HepG2 (cell line): ENCODE results near the gene PLA2G4C. TPM values are rescaled to one million over a fixed set of nuclear protein-coding genes. Genes with fewer than 3 reads are reported as not detected.

Experiments used
- ATAC-seq: fragments of 200-7000 bp; cut with Tn5 transposase; 3 replicates; pipeline ENCODE4 v1.9.1; 2020; ENCODE audit warnings: mild to moderate bottlenecking, moderate library complexity
- BruUV-seq: library from RNA; stranded (reverse); fragments of 400-500 nt; replicated peaks from 2 replicates; lab custom pipeline; 2021; lab: Mats Ljungman, UMichigan
- CTCF ChIA-PET: fragments of 300-600 bp; formaldehyde crosslinking; extraction: SDS; loops from one replicate; lab custom pipeline; 2021; ENCODE audit warnings: low total read pairs, inconsistent platforms, low intra/inter-chr PET ratio; lab: Yijun Ruan, JAX
- POLR2A ChIA-PET: fragments of 350-600 bp; sonication (Branson Sonifier 250); formaldehyde crosslinking; loops from one replicate; lab custom pipeline; 2020; ENCODE audit warnings: antibody characterized with exemption, inconsistent platforms; lab: Yijun Ruan, JAX
- DNase-seq: peaks from one replicate; pipeline ENCODE4 v3.0.0-alpha.2; 2015; ENCODE audit warnings: low spot score
- FAIRE-seq: peaks from 3 replicates; lab custom pipeline; 2011; peaks lifted over from hg19 to GRCh38; lab: Jason Lieb, UNC
- H2AFZ ChIP-seq: one replicate; pipeline ENCODE4 v1.6.1; 2011; ENCODE audit warnings: low read length, inconsistent platforms
- H3K27ac ChIP-seq: fragments of 300-600 bp; 3 replicates; pipeline ENCODE4 v1.8.0; 2011; ENCODE audit warnings: mixed run types, mild to moderate bottlenecking, mixed read lengths, low read length, inconsistent platforms; ENCODE audit not compliant: insufficient read depth; ENCODE audit errors: extremely low read length
- H3K27me3 ChIP-seq, 2 experiments: fragments of 200-600 bp in 1 of 2; 2 replicates in 1 of 2; 3 replicates in 1 of 2; pipeline versions ENCODE4 v1.6.0 to v1.8.0; 2011; ENCODE audit warnings: low read length in 2 of 2, mild to moderate bottlenecking in 2 of 2, moderate library complexity in 2 of 2, inconsistent platforms in 1 of 2; ENCODE audit not compliant: insufficient read depth in 2 of 2, control insufficient read depth in 1 of 2
- H3K36me3 ChIP-seq, 2 experiments: fragments of 200-600 bp in 1 of 2; replicated peaks in 1 of 2; 2 replicates in 1 of 2; 3 replicates in 1 of 2; pipeline versions ENCODE4 v1.5.1 to v1.8.0; 2011; ENCODE audit warnings: low read length in 2 of 2, inconsistent platforms in 1 of 2; ENCODE audit not compliant: insufficient read depth in 2 of 2, control insufficient read depth in 1 of 2
- H3K4me1 ChIP-seq: 2 replicates; pipeline ENCODE4 v1.5.1; 2012; ENCODE audit warnings: low read length, inconsistent platforms; ENCODE audit not compliant: insufficient read depth
- H3K4me2 ChIP-seq: 2 replicates; pipeline ENCODE4 v1.6.0; 2011; ENCODE audit warnings: low read depth, low read length, inconsistent platforms
- H3K4me3 ChIP-seq, 3 experiments: fragments of 200-600 bp in 1 of 3; sonication (generic), shearing (Covaris generic) in 1 of 3; replicated peaks in 1 of 3; 2 replicates each; pipeline ENCODE4 v1.5.1; 2011 to 2016; ENCODE audit warnings: low read length in 3 of 3, inconsistent platforms in 2 of 3, low read depth in 2 of 3, mild to moderate bottlenecking in 2 of 3, control low read depth in 1 of 3, mixed read lengths in 1 of 3; ENCODE audit not compliant: insufficient read depth in 1 of 3
- H3K79me2 ChIP-seq: one replicate; pipeline ENCODE4 v1.6.1; 2011; ENCODE audit warnings: low read length, inconsistent platforms; ENCODE audit not compliant: insufficient read depth
- H3K9ac ChIP-seq: 2 replicates; pipeline ENCODE4 v1.6.0; 2011; ENCODE audit warnings: mild to moderate bottlenecking, low read depth, low read length, inconsistent platforms; ENCODE audit not compliant: insufficient read depth
- H3K9me3 ChIP-seq: 2 replicates; pipeline ENCODE4 v1.5.1; 2012; ENCODE audit warnings: mild to moderate bottlenecking, low read length
- H4K20me1 ChIP-seq: 2 replicates; pipeline ENCODE4 v1.6.0; 2011; ENCODE audit warnings: inconsistent platforms, mild to moderate bottlenecking, low read length, moderate library complexity; ENCODE audit not compliant: insufficient read depth
- CEBPB ChIP-seq: IDR thresholded peaks from 2 replicates; pipeline ENCODE4 v1.6.1; 2011; ENCODE audit warnings: low read depth, low read length, improper control_type of control experiment, borderline replicate concordance
- HOXA9 ChIP-seq: sonication (generic); formaldehyde crosslinking; IDR thresholded peaks from 2 replicates; pipeline ENCODE4 v1.8.1; 2022; ENCODE audit warnings: missing genetic modification reagents, mild to moderate bottlenecking, moderate library complexity, borderline replicate concordance
- NFATC3 ChIP-seq: sonication (generic); formaldehyde crosslinking; IDR thresholded peaks from 2 replicates; pipeline ENCODE4 v1.5.1; 2020; ENCODE audit warnings: mild to moderate bottlenecking, missing genetic modification reagents
- NKX3-1 ChIP-seq: sonication (generic); formaldehyde crosslinking; IDR thresholded peaks from 2 replicates; pipeline ENCODE4 v1.5.0; 2020; ENCODE audit warnings: missing genetic modification reagents
- RBM39 ChIP-seq: fragments of 200-400 bp; formaldehyde crosslinking; IDR thresholded peaks from one replicate; pipeline ENCODE4 v1.6.1; 2018; ENCODE audit warnings: antibody characterized with exemption, mild to moderate bottlenecking, low read depth, low read length; ENCODE audit not compliant: poor library complexity, severe bottlenecking
- WIZ ChIP-seq: sonication (generic); formaldehyde crosslinking; IDR thresholded peaks from 2 replicates; pipeline ENCODE4 v1.5.1; 2020; ENCODE audit warnings: mild to moderate bottlenecking, missing genetic modification reagents
- ZNF124 ChIP-seq: sonication (generic); formaldehyde crosslinking; IDR thresholded peaks from 2 replicates; pipeline ENCODE4 v1.4.0; 2020; ENCODE audit warnings: missing genetic modification reagents
- ZNF326 ChIP-seq: sonication (generic); formaldehyde crosslinking; IDR thresholded peaks from 2 replicates; pipeline ENCODE4 v1.4.0; 2020; ENCODE audit warnings: missing genetic modification reagents, borderline replicate concordance
- ZNF710 ChIP-seq: sonication (generic); formaldehyde crosslinking; IDR thresholded peaks from 2 replicates; pipeline ENCODE4 v1.5.0; 2020; ENCODE audit warnings: mild to moderate bottlenecking, missing genetic modification reagents, borderline replicate concordance
- WGBS: methylation state at CpG from one replicate; pipeline ENCODE4 v1.1.6; 2017; ENCODE audit warnings: low lambda C conversion rate; 5-methylcytosine and 5-hydroxymethylcytosine counted together
- in situ Hi-C: cut with HindIII; loops from 2 replicates; pipeline ENCODE4 v1.10.0; 2017; ENCODE audit warnings: low pct_unique_long_range_greater_than_20kb; ENCODE audit not compliant: extremely low pct_ligation_motif_present
- intact Hi-C: fragments of 100-400 bp; cut with micrococcal nuclease; formaldehyde crosslinking; loops from one replicate; pipeline ENCODE4 v1.10.0; 2022; ENCODE audit not compliant: unreplicated experiment
- polyA plus RNA-seq, 8 experiments: library from polyadenylated mRNA; depleted of rRNA in 3 of 8; stranded (reverse) in 7 of 8; unstranded in 1 of 8; fragments of >200 nt; fragmentation: Illumina TruSeq in 4 of 8; extraction: Trizol in 4 of 8; gene quantifications; 2 replicates each; pipeline versions ENCODE4 v1.2.1 to v1.2.3, GENCODE V29; 2011 to 2016; ENCODE audit warnings: low read depth in 4 of 8, missing spikeins in 1 of 8, mixed read lengths in 1 of 8; ENCODE audit not compliant: insufficient read depth in 1 of 8
- total RNA-seq, 5 experiments: library from RNA; depleted of rRNA; stranded (reverse); fragments of >200 nt; fragmentation: Illumina TruSeq; extraction: Trizol; gene quantifications; 2 replicates each; pipeline ENCODE4 v1.2.3, GENCODE V29; 2016; ENCODE audit warnings: low read depth in 1 of 5

PLA2G4C gene
- total and polyA plus RNA-seq, 2 of the 13 experiments (the other 11 are each of a cell fraction or from before 2014, with no cell fraction given): 1.6 to 1.7 TPM

GRCh38 chr19:47998800-47999199 is 111.8 kb downstream of the PLA2G4C start:
- H3K9ac ChIP-seq: no peak overlapping the region
- WGBS: 65% methylated on average over 6 of the region's 6 CpGs
- H3K4me2 ChIP-seq: no peak overlapping the region
- in situ Hi-C loops (no loop called here), intact Hi-C loops (no loop called here)
- H3K27me3 ChIP-seq: no peaks in the 10 kb centered on the region; a peak in 1 of 5 replicates
- H3K9me3 ChIP-seq: 0 out of 2 replicates have a peak, but pooled peaks cover 4% of the 10 kb centered on the region
- CTCF ChIA-PET: no interaction called here
- TF ChIP-seq ZNF124 (CRISPR knock-in tag): no peak
- no peak for TF ChIP-seq ZNF710
- no peak for TF ChIP-seq CEBPB
- no peak for TF ChIP-seq ZNF326 (CRISPR knock-in tag)
- TF ChIP-seq RBM39: no peak
- no peak for TF ChIP-seq HOXA9
- no peak for TF ChIP-seq WIZ
- no peak for TF ChIP-seq NKX3-1 (CRISPR knock-in tag)
- TF ChIP-seq NFATC3 (CRISPR knock-in tag): no peak
- ATAC-seq: no peak
- POLR2A ChIA-PET: no interaction called here
- FAIRE-seq: no peak
- H2AFZ ChIP-seq: no peak overlapping the region
- H3K36me3 ChIP-seq: no peaks in the 10 kb centered on the region
- H3K27ac ChIP-seq: no peak overlapping the region
- BruUV-seq: no TSS peak
- no peaks in the 10 kb centered on the region for H3K79me2 ChIP-seq
- no peak overlapping the region for H3K4me3 ChIP-seq
- no peaks in the 10 kb centered on the region for H4K20me1 ChIP-seq
- DNase-seq: no peak
- H3K4me1 ChIP-seq: no peaks in the 10 kb centered on the region

Other genes with a start within 250 kb of the PLA2G4C start
- gene SULT2A1, start 224.5 kb downstream of the PLA2G4C start, total RNA-seq (2016; rRNA removed; fragmentation: Illumina TruSeq; extraction: Trizol): 193 and 253 TPM in 2 replicates
- gene SULT2A1, start 224.5 kb downstream of the PLA2G4C start, polyA plus RNA-seq (2011; rRNA removed): 137 TPM in 2 replicates
- gene BSPH1, start 118.6 kb downstream of the PLA2G4C start, total RNA-seq (2016; rRNA removed; fragmentation: Illumina TruSeq; extraction: Trizol): not detected in 2 replicates
- gene BSPH1, start 118.6 kb downstream of the PLA2G4C start, polyA plus RNA-seq (2011; rRNA removed): not detected in 2 replicates
- gene ELSPBP1, start 116.2 kb downstream of the PLA2G4C start, total RNA-seq (2016; rRNA removed; fragmentation: Illumina TruSeq; extraction: Trizol): not detected in 2 replicates
- not detected in 2 replicates for gene ELSPBP1, start 116.2 kb downstream of the PLA2G4C start, polyA plus RNA-seq (2011; rRNA removed)
- gene CABP5, start 66.7 kb downstream of the PLA2G4C start, total RNA-seq (2016; rRNA removed; fragmentation: Illumina TruSeq; extraction: Trizol): not detected in 2 replicates
- not detected in 2 replicates for gene CABP5, start 66.7 kb downstream of the PLA2G4C start, polyA plus RNA-seq (2011; rRNA removed)
- gene LIG1, start 59.5 kb upstream of the PLA2G4C start, total RNA-seq (2016; rRNA removed; fragmentation: Illumina TruSeq; extraction: Trizol): 52.1 and 64.4 TPM in 2 replicates
- gene LIG1, start 59.5 kb upstream of the PLA2G4C start, polyA plus RNA-seq (2011; rRNA removed): 18.3 and 20.1 TPM in 2 replicates
- 0.39 and 1.1 TPM in 2 replicates for gene ZSWIM9, start 59.9 kb upstream of the PLA2G4C start, total RNA-seq (2016; rRNA removed; fragmentation: Illumina TruSeq; extraction: Trizol)
- gene ZSWIM9, start 59.9 kb upstream of the PLA2G4C start, polyA plus RNA-seq (2011; rRNA removed): 0.18 and 0.44 TPM in 2 replicates
- 19.2 and 22.6 TPM in 2 replicates for gene CARD8, start 145.1 kb upstream of the PLA2G4C start, total RNA-seq (2016; rRNA removed; fragmentation: Illumina TruSeq; extraction: Trizol)
- gene CARD8, start 145.1 kb upstream of the PLA2G4C start, polyA plus RNA-seq (2011; rRNA removed): 12.6 and 15.0 TPM in 2 replicates
- gene ZNF114, start 159.3 kb upstream of the PLA2G4C start, total RNA-seq (2016; rRNA removed; fragmentation: Illumina TruSeq; extraction: Trizol): 13.3 and 18.0 TPM in 2 replicates
- 2.1 and 3.4 TPM in 2 replicates for gene ZNF114, start 159.3 kb upstream of the PLA2G4C start, polyA plus RNA-seq (2011; rRNA removed)
- gene EMP3, start 214.7 kb upstream of the PLA2G4C start, total RNA-seq (2016; rRNA removed; fragmentation: Illumina TruSeq; extraction: Trizol): 1.6 and 2.2 TPM in 2 replicates
- 7.8 and 9.4 TPM in 2 replicates for gene EMP3, start 214.7 kb upstream of the PLA2G4C start, polyA plus RNA-seq (2011; rRNA removed)